ENCODE results near the gene C6. TPM values are rescaled to one million over a fixed set of nuclear protein-coding genes. Genes with fewer than 3 reads are reported as not detected.

Gene C6
- total and polyA plus RNA-seq, 2 donors (not counting 1 experiment from before 2014, with no cell fraction given) = not detected

GRCh38 chr5:41151564-41151963 is 61.8 kb downstream of the C6 start:
- H3K4me1 Mint-ChIP-seq = no peaks in the 10 kb centered on the region
- no peak overlapping the region for H3K9ac ChIP-seq (ENCODE audit: low read length)
- no peak for DNase-seq
- CTCF ChIA-PET = no interaction called here
- POLR2A ChIA-PET = no interaction called here
- intact Hi-C loops (cut with micrococcal nuclease) = no loop called here
- ATAC-seq (ENCODE audit: low read depth) = no peak
- no peak overlapping the region for H3K27ac Mint-ChIP-seq
- no peak overlapping the region for H3K4me3 Mint-ChIP-seq
- WGBS (ENCODE audit: insufficient coverage) = 79% methylated on average over 3 of the region's 4 CpGs
- TF ChIP-seq, protein P1, sequence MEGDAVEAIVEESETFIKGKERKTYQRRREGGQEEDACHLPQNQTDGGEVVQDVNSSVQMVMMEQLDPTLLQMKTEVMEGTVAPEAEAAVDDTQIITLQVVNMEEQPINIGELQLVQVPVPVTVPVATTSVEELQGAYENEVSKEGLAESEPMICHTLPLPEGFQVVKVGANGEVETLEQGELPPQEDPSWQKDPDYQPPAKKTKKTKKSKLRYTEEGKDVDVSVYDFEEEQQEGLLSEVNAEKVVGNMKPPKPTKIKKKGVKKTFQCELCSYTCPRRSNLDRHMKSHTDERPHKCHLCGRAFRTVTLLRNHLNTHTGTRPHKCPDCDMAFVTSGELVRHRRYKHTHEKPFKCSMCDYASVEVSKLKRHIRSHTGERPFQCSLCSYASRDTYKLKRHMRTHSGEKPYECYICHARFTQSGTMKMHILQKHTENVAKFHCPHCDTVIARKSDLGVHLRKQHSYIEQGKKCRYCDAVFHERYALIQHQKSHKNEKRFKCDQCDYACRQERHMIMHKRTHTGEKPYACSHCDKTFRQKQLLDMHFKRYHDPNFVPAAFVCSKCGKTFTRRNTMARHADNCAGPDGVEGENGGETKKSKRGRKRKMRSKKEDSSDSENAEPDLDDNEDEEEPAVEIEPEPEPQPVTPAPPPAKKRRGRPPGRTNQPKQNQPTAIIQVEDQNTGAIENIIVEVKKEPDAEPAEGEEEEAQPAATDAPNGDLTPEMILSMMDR (IDR thresholded peaks at IDR 0.05) = no peak
- TF ChIP-seq EZH2 (IDR thresholded peaks at IDR 0.05; ENCODE audit: borderline replicate concordance, insufficient read depth, low read depth, low read length, poor library complexity, severe bottlenecking) = no peak
- H3K4me1 ChIP-seq (ENCODE audit: control insufficient read depth in 2 of 2, insufficient read depth in 2 of 2, low read length in 2 of 2) = no peaks in the 10 kb centered on the region
- no peaks in the 10 kb centered on the region for H4K20me1 ChIP-seq (ENCODE audit: control insufficient read depth, insufficient read depth, low read length, poor library complexity, severe bottlenecking)
- H2AFZ ChIP-seq (ENCODE audit: insufficient read depth, low read depth, low read length, poor library complexity, severe bottlenecking) = no peak overlapping the region
- peaks cover 0 to 3% (median 0%) of the 10 kb centered on the region in 3 donors for H3K9me3 ChIP-seq (ENCODE audit: control extremely low read depth in 1 of 3, control insufficient read depth in 2 of 3, insufficient read depth in 1 of 3, low read length in 2 of 3)
- H3K9me3 Mint-ChIP-seq (ENCODE audit: insufficient read depth) = no peaks in the 10 kb centered on the region
- H3K36me3 ChIP-seq (replicated peaks in 1 of 2; ENCODE audit: control extremely low read depth in 1 of 2, control insufficient read depth in 1 of 2, extremely low read depth in 1 of 2, insufficient read depth in 2 of 2, low read length in 1 of 2) = no peaks in the 10 kb centered on the region
- no peak overlapping the region for H3K27ac ChIP-seq (ENCODE audit: low read length in 2 of 2)
- no peak overlapping the region for H3K4me3 ChIP-seq (ENCODE audit: control extremely low read depth in 1 of 5, extremely low read depth in 1 of 5, insufficient read depth in 1 of 5, low read depth in 2 of 5, low read length in 4 of 5)
- H3K4me2 ChIP-seq (replicated peaks; ENCODE audit: low read depth, low read length, poor library complexity, severe bottlenecking) = no peak overlapping the region
- no peaks in the 10 kb centered on the region for H3K27me3 ChIP-seq (replicated peaks in 1 of 4; ENCODE audit: control extremely low read depth in 1 of 4, control insufficient read depth in 3 of 4, insufficient read depth in 4 of 4, low read length in 3 of 4)
- H3K27me3 Mint-ChIP-seq = no peaks in the 10 kb centered on the region
- H3K79me2 ChIP-seq (ENCODE audit: control insufficient read depth, insufficient read depth, low read length) = no peaks in the 10 kb centered on the region

- H3K4me1 Mint-ChIP-seq = no peaks in the 10 kb centered on the region
- Histone ChIP-seq H3K79me2 (ENCODE audit: control insufficient read depth, insufficient read depth, low read length) (no peaks in the 10 kb centered on the region), H3K9ac (ENCODE audit: low read length) (no peak overlapping the region), H3K4me3 (ENCODE audit: control extremely low read depth in 1 of 5, extremely low read depth in 1 of 5, insufficient read depth in 1 of 5, low read depth in 2 of 5, low read length in 4 of 5) (no peak overlapping the region), H3K27me3 (replicated peaks in 1 of 4; ENCODE audit: control extremely low read depth in 1 of 4, control insufficient read depth in 3 of 4, insufficient read depth in 4 of 4, low read length in 3 of 4) (no peaks in the 10 kb centered on the region), H3K36me3 (replicated peaks in 1 of 2; ENCODE audit: control extremely low read depth in 1 of 2, control insufficient read depth in 1 of 2, extremely low read depth in 1 of 2, insufficient read depth in 2 of 2, low read length in 1 of 2) (no peaks in the 10 kb centered on the region), H2AFZ (ENCODE audit: insufficient read depth, low read depth, low read length, poor library complexity, severe bottlenecking) (no peak overlapping the region), H3K4me2 (replicated peaks; ENCODE audit: low read depth, low read length, poor library complexity, severe bottlenecking) (no peak overlapping the region), H3K4me1 (ENCODE audit: control insufficient read depth in 2 of 2, insufficient read depth in 2 of 2, low read length in 2 of 2) (no peaks in the 10 kb centered on the region), H3K9me3 (ENCODE audit: control extremely low read depth in 1 of 3, control insufficient read depth in 2 of 3, insufficient read depth in 1 of 3, low read length in 2 of 3) (peaks cover 0 to 3% (median 0%) of the 10 kb centered on the region in 3 donors), H4K20me1 (ENCODE audit: control insufficient read depth, insufficient read depth, low read length, poor library complexity, severe bottlenecking) (no peaks in the 10 kb centered on the region), H3K27ac (ENCODE audit: low read length in 2 of 2) (no peak overlapping the region)
- 79% methylated on average over 1 of the region's 1 CpG for WGBS (ENCODE audit: insufficient coverage)
- H3K4me3 Mint-ChIP-seq = no peak overlapping the region
- H3K27ac Mint-ChIP-seq = no peak overlapping the region
- intact Hi-C loops (cut with micrococcal nuclease) = no loop called here
- DNase-seq (no peak), ATAC-seq (ENCODE audit: low read depth) (no peak)
- no peaks in the 10 kb centered on the region for H3K27me3 Mint-ChIP-seq
- POLR2A ChIA-PET = no interaction called here
- TF ChIP-seq, protein P1 (IDR thresholded peaks at IDR 0.05) = no peak
- TF ChIP-seq EZH2 (IDR thresholded peaks at IDR 0.05; ENCODE audit: borderline replicate concordance, insufficient read depth, low read depth, low read length, poor library complexity, severe bottlenecking) = no peak
- no peaks in the 10 kb centered on the region for H3K9me3 Mint-ChIP-seq (ENCODE audit: insufficient read depth)
- CTCF ChIA-PET = no interaction called here
These were observed 64.9 kb downstream of the C6 start for GRCh38 chr5:41148448-41148847.
